GM18526 (cell line): ENCODE measurements around the gene AFF2.

Source experiments
- POLR2A ChIP-seq: IDR thresholded peaks from 3 replicates; pipeline ENCODE4 v1.6.1; 2011; ENCODE audit not compliant: insufficient read length; ENCODE audit errors: extremely low read depth

AFF2 gene

GRCh38 chrX:148788449-148788848, 288.0 kb downstream of the AFF2 start:
- TF ChIP-seq POLR2A: no peak

- no peak for TF ChIP-seq POLR2A
Observed at GRCh38 chrX:148794350-148794749, 293.9 kb downstream of the AFF2 start.

- no peak for TF ChIP-seq POLR2A
Observed at GRCh38 chrX:148804579-148805355, 304.4 kb downstream of the AFF2 start.

GRCh38 chrX:148806145-148806870, 305.9 kb downstream of the AFF2 start:
- no peak for TF ChIP-seq POLR2A

- no peak for TF ChIP-seq POLR2A
Observed at GRCh38 chrX:148808833-148809232, 308.4 kb downstream of the AFF2 start.

- no peak for TF ChIP-seq POLR2A
Observed at GRCh38 chrX:148811236-148811635, 310.8 kb downstream of the AFF2 start.

GRCh38 chrX:148813422-148813821, 313.0 kb downstream of the AFF2 start:
- TF ChIP-seq POLR2A: no peak

GRCh38 chrX:148813967-148814366, 313.6 kb downstream of the AFF2 start:
- TF ChIP-seq POLR2A: no peak

- TF ChIP-seq POLR2A: no peak
Observed at GRCh38 chrX:148815218-148815961, 315.0 kb downstream of the AFF2 start.

- TF ChIP-seq POLR2A: no peak
Observed at GRCh38 chrX:148823986-148824385, 323.6 kb downstream of the AFF2 start.

GRCh38 chrX:148825696-148826095, 325.3 kb downstream of the AFF2 start:
- TF ChIP-seq POLR2A: no peak

GRCh38 chrX:148836741-148837140, 336.3 kb downstream of the AFF2 start:
- TF ChIP-seq POLR2A: no peak

- TF ChIP-seq POLR2A: no peak
Observed at GRCh38 chrX:148850631-148851030, 350.2 kb downstream of the AFF2 start.

- TF ChIP-seq POLR2A: no peak
Observed at GRCh38 chrX:148854306-148854705, 353.9 kb downstream of the AFF2 start.

- no peak for TF ChIP-seq POLR2A
Observed at GRCh38 chrX:148856505-148856904, 356.1 kb downstream of the AFF2 start.
